22Rv1 (cell line): ENCODE measurements around the gene SLC43A2.

Experiments
- ZFX ChIP-seq: fragments of 450-650 bp; IDR thresholded peaks from 2 replicates; pipeline ENCODE4 v1.6.1; 2017; ENCODE audit warnings: antibody characterized with exemption, borderline replicate concordance
- TF ChIP-seq, protein P1 (sequence below): fragments of 450-650 bp; IDR thresholded peaks from 2 replicates; pipeline ENCODE4 v1.5.1; 2017; ENCODE audit warnings: mild to moderate bottlenecking

DNA sequence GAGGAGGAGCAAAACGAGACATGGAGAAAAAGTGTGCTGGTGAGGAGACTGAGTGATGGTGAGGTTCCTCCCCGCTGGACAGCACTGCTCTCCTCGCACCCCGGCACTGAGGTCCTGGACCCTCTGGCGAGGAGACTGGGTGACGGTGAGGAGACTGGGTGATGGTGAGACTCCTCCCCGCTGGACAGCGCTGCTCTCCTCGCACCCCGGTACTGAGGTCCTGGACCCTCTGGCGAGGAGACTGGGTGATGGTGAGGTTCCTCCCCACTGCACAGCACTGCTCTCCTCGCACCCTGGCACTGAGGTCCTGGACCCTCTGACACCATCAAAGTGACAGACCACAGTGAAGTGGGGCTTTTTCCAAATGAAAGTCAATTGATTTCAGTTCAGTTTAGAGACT is 76.9 kb downstream of the SLC43A2 start:
- TF ChIP-seq, protein P1, sequence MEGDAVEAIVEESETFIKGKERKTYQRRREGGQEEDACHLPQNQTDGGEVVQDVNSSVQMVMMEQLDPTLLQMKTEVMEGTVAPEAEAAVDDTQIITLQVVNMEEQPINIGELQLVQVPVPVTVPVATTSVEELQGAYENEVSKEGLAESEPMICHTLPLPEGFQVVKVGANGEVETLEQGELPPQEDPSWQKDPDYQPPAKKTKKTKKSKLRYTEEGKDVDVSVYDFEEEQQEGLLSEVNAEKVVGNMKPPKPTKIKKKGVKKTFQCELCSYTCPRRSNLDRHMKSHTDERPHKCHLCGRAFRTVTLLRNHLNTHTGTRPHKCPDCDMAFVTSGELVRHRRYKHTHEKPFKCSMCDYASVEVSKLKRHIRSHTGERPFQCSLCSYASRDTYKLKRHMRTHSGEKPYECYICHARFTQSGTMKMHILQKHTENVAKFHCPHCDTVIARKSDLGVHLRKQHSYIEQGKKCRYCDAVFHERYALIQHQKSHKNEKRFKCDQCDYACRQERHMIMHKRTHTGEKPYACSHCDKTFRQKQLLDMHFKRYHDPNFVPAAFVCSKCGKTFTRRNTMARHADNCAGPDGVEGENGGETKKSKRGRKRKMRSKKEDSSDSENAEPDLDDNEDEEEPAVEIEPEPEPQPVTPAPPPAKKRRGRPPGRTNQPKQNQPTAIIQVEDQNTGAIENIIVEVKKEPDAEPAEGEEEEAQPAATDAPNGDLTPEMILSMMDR, result no peak
- no peak for TF ChIP-seq ZFX
